K562 (cell line): ENCODE data around the gene OLFML2B. TPM values are rescaled to one million over a fixed set of nuclear protein-coding genes. Genes with fewer than 3 reads are reported as not detected.

ENCODE experiments used
- KLF16 ChIP-seq: IDR thresholded peaks from 2 replicates; pipeline ENCODE4 v1.6.1; 2016; ENCODE audit warnings: antibody characterized with exemption
- POLR2AphosphoS5 ChIP-seq: IDR thresholded peaks from 2 replicates; pipeline ENCODE4 v1.6.1; 2011; ENCODE audit warnings: mild to moderate bottlenecking, low read depth, low read length, moderate library complexity; ENCODE audit not compliant: control insufficient read depth, insufficient read depth
- RREB1 ChIP-seq: fragments of 250-450 bp; sonication (Bioruptor Pico); IDR thresholded peaks from 2 replicates; pipeline ENCODE4 v1.4.0; 2020
- SETDB1 ChIP-seq: IDR thresholded peaks from one replicate; pipeline ENCODE4 v1.6.1; 2012; ENCODE audit warnings: low read length, control low read depth, inconsistent platforms
- ZNF121 ChIP-seq: sonication (generic); formaldehyde crosslinking; conservative IDR thresholded peaks from 2 replicates; pipeline ENCODE4 v1.8.0; 2022; ENCODE audit warnings: missing genetic modification reagents
- polyA plus RNA-seq, 8 experiments: library from polyadenylated mRNA; depleted of rRNA in 4 of 8; stranded (reverse) in 5 of 8; unstranded in 3 of 8; fragments of >200 nt; fragmentation: Nextera tagmentation in 2 of 8; fragmentation: Illumina TruSeq in 1 of 8; extraction: Ambion mirVana in 2 of 8; extraction: Trizol in 1 of 8; gene quantifications; 2 replicates each; pipeline versions ENCODE4 v1.2.1 to v1.2.3, GENCODE V29; 2011 to 2014; ENCODE audit warnings: inconsistent platforms in 1 of 8, missing spikeins in 1 of 8
- total RNA-seq, 7 experiments: library from RNA; depleted of rRNA in 6 of 7; stranded (reverse); fragments of >200 nt in 6 of 7; fragmentation: Illumina TruSeq in 2 of 7; extraction: Trizol in 2 of 7; gene quantifications; 2 replicates each; pipeline versions ENCODE4 v1.2.1 to v1.2.3, GENCODE V29; 2011 to 2021; ENCODE audit warnings: low replicate concordance in 1 of 7
- TF ChIP-seq, protein P1 (sequence below): sonication (generic); formaldehyde crosslinking; IDR thresholded peaks from 2 replicates; pipeline ENCODE4 v1.8.1; 2023; ENCODE audit warnings: missing genetic modification reagents, mild to moderate bottlenecking, borderline replicate concordance

OLFML2B gene
- total and polyA plus RNA-seq, 9 of the 15 experiments (the other 6 are each of a cell fraction or from before 2014, with no cell fraction given) = not detected

DNA sequence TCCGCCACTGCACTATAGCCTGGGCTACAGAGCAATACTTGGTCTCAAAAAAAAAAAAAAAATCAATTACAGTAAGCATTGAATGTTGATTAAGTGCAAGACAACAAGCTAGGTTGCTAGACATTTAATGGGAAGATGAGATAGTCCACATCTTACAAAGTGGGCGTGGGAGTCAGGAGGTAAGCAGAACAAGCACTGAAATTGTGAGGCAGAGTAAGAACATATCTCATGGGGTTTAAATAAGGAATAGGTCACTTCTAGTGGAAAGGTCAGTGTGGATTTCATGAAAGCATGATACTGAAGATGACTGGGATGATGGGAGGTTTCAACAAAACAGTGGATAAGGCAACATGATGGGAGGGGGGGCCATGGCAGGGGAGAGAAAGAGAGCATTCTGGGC, 1.9 kb upstream of the OLFML2B start (continued):
- TF ChIP-seq, protein P1, sequence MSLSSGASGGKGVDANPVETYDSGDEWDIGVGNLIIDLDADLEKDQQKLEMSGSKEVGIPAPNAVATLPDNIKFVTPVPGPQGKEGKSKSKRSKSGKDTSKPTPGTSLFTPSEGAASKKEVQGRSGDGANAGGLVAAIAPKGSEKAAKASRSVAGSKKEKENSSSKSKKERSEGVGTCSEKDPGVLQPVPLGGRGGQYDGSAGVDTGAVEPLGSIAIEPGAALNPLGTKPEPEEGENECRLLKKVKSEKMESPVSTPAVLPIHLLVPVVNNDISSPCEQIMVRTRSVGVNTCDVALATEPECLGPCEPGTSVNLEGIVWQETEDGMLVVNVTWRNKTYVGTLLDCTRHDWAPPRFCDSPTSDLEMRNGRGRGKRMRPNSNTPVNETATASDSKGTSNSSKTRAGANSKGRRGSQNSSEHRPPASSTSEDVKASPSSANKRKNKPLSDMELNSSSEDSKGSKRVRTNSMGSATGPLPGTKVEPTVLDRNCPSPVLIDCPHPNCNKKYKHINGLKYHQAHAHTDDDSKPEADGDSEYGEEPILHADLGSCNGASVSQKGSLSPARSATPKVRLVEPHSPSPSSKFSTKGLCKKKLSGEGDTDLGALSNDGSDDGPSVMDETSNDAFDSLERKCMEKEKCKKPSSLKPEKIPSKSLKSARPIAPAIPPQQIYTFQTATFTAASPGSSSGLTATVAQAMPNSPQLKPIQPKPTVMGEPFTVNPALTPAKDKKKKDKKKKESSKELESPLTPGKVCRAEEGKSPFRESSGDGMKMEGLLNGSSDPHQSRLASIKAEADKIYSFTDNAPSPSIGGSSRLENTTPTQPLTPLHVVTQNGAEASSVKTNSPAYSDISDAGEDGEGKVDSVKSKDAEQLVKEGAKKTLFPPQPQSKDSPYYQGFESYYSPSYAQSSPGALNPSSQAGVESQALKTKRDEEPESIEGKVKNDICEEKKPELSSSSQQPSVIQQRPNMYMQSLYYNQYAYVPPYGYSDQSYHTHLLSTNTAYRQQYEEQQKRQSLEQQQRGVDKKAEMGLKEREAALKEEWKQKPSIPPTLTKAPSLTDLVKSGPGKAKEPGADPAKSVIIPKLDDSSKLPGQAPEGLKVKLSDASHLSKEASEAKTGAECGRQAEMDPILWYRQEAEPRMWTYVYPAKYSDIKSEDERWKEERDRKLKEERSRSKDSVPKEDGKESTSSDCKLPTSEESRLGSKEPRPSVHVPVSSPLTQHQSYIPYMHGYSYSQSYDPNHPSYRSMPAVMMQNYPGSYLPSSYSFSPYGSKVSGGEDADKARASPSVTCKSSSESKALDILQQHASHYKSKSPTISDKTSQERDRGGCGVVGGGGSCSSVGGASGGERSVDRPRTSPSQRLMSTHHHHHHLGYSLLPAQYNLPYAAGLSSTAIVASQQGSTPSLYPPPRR (CRISPR knock-in tag) = no peak
- TF ChIP-seq ZNF121 (CRISPR knock-in tag) (no peak), RREB1 (CRISPR knock-in tag) (no peak), KLF16 (no peak), POLR2AphosphoS5 (no peak), SETDB1 (no peak)
